GM21367 (cell line): ENCODE measurements around the gene NPAS2.
A peak's percentile ranks its signal among the peaks of the same experiment; 100 is the strongest.

Source experiments
- ATAC-seq: cut with Tn5 transposase; IDR thresholded peaks from one replicate; pipeline ENCODE4 v1.9.1; 2021; ENCODE audit not compliant: unreplicated experiment

The NPAS2 gene

GRCh38 chr2:101004620-101005325 is 184.8 kb downstream of the NPAS2 start:
- ATAC-seq: no peak

GRCh38 chr2:101006065-101006715 is 186.3 kb downstream of the NPAS2 start:
- ATAC-seq: no peak

- ATAC-seq: no peak
These were observed 187.7 kb downstream of the NPAS2 start for GRCh38 chr2:101007415-101008345.

GRCh38 chr2:101011152-101011551 is 191.2 kb downstream of the NPAS2 start:
- ATAC-seq: no peak

GRCh38 chr2:101012054-101012705 is 192.2 kb downstream of the NPAS2 start:
- peak; percentile 92 for ATAC-seq

- ATAC-seq: no peak
These were observed 192.8 kb downstream of the NPAS2 start for GRCh38 chr2:101012706-101013181.

- no peak for ATAC-seq
These were observed 194.4 kb downstream of the NPAS2 start for GRCh38 chr2:101014264-101014857.

- no peak for ATAC-seq
These were observed 197.4 kb downstream of the NPAS2 start for GRCh38 chr2:101017371-101017770.

- no peak for ATAC-seq
These were observed 199.0 kb downstream of the NPAS2 start for GRCh38 chr2:101018934-101019333.

- ATAC-seq: no peak
These were observed 202.3 kb downstream of the NPAS2 start for GRCh38 chr2:101022221-101022620.

- ATAC-seq: no peak
These were observed 203.6 kb downstream of the NPAS2 start for GRCh38 chr2:101023327-101024107.

- no peak for ATAC-seq
These were observed 205.6 kb downstream of the NPAS2 start for GRCh38 chr2:101025561-101025960.

GRCh38 chr2:101026253-101026701 is 206.3 kb downstream of the NPAS2 start:
- ATAC-seq: no peak

- ATAC-seq: no peak
These were observed 207.1 kb downstream of the NPAS2 start for GRCh38 chr2:101026923-101027469.

- no peak for ATAC-seq
These were observed 207.9 kb downstream of the NPAS2 start for GRCh38 chr2:101027852-101028251.

GRCh38 chr2:101030866-101031554 is 211.1 kb downstream of the NPAS2 start:
- ATAC-seq: no peak

- ATAC-seq: no peak
These were observed 212.3 kb downstream of the NPAS2 start for GRCh38 chr2:101032084-101032776.

GRCh38 chr2:101036562-101036961 is 216.6 kb downstream of the NPAS2 start:
- ATAC-seq: no peak
